ENCODE data around the gene GRAMD1C. TPM values are rescaled to one million over a fixed set of nuclear protein-coding genes. Genes with fewer than 3 reads are reported as not detected.
A peak's percentile ranks its signal among the peaks of the same experiment; 100 is the strongest.

The GRAMD1C gene
- total RNA-seq, 4 donors from 2014 or later = 16.5 to 70.9 (median 25.5) TPM

GRCh38 chr3:113829576-113830354, 8.8 kb upstream of the GRAMD1C start:
- H3K27ac ChIP-seq = no peak overlapping the region
- H3K4me1 ChIP-seq = no peaks in the 10 kb centered on the region
- no peaks in the 10 kb centered on the region for H3K36me3 ChIP-seq
- H3K27me3 ChIP-seq = no peaks in the 10 kb centered on the region
- TF ChIP-seq EP300 (IDR thresholded peaks at IDR 0.05) (no peak), POLR2A (IDR thresholded peaks at IDR 0.05) (no peak), POLR2AphosphoS5 (IDR thresholded peaks at IDR 0.05) (no peak)
- TF ChIP-seq, protein P1, sequence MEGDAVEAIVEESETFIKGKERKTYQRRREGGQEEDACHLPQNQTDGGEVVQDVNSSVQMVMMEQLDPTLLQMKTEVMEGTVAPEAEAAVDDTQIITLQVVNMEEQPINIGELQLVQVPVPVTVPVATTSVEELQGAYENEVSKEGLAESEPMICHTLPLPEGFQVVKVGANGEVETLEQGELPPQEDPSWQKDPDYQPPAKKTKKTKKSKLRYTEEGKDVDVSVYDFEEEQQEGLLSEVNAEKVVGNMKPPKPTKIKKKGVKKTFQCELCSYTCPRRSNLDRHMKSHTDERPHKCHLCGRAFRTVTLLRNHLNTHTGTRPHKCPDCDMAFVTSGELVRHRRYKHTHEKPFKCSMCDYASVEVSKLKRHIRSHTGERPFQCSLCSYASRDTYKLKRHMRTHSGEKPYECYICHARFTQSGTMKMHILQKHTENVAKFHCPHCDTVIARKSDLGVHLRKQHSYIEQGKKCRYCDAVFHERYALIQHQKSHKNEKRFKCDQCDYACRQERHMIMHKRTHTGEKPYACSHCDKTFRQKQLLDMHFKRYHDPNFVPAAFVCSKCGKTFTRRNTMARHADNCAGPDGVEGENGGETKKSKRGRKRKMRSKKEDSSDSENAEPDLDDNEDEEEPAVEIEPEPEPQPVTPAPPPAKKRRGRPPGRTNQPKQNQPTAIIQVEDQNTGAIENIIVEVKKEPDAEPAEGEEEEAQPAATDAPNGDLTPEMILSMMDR (IDR thresholded peaks at IDR 0.05) = no peak
- DNase-seq (ENCODE audit: low spot score in 2 of 2) = no peak
- no peak overlapping the region for H3K4me3 ChIP-seq
- no peaks in the 10 kb centered on the region for H3K9me3 ChIP-seq
- WGBS = 78% methylated on average over 10 of the region's 10 CpGs

- no peak for TF ChIP-seq POLR2AphosphoS5 (IDR thresholded peaks at IDR 0.05)
- Histone ChIP-seq H3K9me3 (no peaks in the 10 kb centered on the region), H3K27ac (no peak overlapping the region), H3K4me1 (no peaks in the 10 kb centered on the region), H3K36me3 (no peaks in the 10 kb centered on the region), H3K4me3 (no peak overlapping the region), H3K27me3 (no peaks in the 10 kb centered on the region)
- 0% methylated on average over 1 of the region's 1 CpG for WGBS
- DNase-seq (ENCODE audit: low spot score in 2 of 2) = no peak
Measured at GRCh38 chr3:113831103-113831355, 7.6 kb upstream of the GRAMD1C start.

DNA sequence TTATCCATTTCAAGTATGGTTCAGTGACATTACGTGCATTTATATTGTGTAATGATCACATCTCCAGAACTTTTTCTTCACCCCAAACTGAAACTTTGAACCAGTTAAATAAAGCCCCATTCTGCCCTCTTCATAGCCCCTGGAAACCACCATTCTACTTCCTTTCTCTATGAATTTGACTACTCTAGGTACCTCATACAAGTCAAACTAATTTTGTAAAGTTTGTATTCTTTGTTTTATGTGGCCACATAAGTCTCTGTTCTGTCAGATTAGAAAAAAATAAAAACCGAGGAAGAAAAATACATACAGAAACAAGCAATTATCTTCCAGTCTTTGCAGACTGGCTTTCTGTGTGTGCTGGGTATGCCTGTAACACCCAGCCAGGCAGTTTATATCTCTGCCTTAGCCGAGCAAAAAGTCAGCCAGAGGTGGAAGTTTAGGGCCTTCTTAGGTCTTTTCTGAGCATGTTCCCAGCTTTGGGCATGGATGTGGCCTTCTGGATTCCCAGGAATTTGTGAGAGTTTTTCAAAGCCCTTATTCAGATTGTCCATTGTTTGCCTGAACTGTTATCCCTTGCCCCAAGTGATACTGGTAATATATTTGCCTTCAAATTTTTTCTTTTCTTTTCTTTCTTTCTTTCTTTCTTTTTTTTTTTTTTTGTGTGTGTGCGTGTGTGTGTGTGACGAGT, 6.0 kb upstream of the GRAMD1C start:
- no peak for DNase-seq (ENCODE audit: low spot score in 2 of 2)
- no peak for TF ChIP-seq POLR2AphosphoS5 (IDR thresholded peaks at IDR 0.05)
- TF ChIP-seq POLR2A (IDR thresholded peaks at IDR 0.05) = no peak
- no peak for TF ChIP-seq EP300 (IDR thresholded peaks at IDR 0.05)
- TF ChIP-seq, protein P1 (IDR thresholded peaks at IDR 0.05) = no peak
- Histone ChIP-seq H3K27ac (no peak overlapping the region), H3K4me1 (no peaks in the 10 kb centered on the region), H3K36me3 (no peaks in the 10 kb centered on the region), H3K27me3 (no peaks in the 10 kb centered on the region), H3K9me3 (no peaks in the 10 kb centered on the region), H3K4me3 (no peak overlapping the region)
- WGBS = 88% methylated on average over 5 of the region's 5 CpGs

DNA sequence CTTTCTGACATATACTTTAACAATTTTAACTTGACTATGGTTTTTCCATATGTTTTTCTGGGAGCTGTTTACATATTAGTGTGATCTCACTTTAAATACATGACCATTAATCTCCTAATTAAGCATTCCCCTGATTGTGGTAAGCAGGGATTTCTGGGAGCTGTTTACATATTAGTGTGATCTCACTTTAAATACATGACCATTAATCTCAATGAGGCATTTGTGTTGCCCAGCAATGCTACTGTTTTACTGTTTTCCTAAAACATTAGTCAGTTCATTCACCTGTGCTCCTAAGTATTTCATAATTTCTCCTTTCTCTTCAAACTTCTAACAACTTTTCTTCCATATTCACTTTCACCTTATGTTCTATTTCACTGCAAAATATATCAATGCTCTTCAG, 3.6 kb upstream of the GRAMD1C start:
- TF ChIP-seq, protein P1 (IDR thresholded peaks at IDR 0.05) = no peak
- TF ChIP-seq EP300 (IDR thresholded peaks at IDR 0.05) (no peak), POLR2AphosphoS5 (IDR thresholded peaks at IDR 0.05) (no peak), POLR2A (IDR thresholded peaks at IDR 0.05) (no peak)
- Histone ChIP-seq H3K27ac (no peak overlapping the region), H3K36me3 (no peaks in the 10 kb centered on the region), H3K27me3 (no peaks in the 10 kb centered on the region), H3K4me3 (no peak overlapping the region), H3K4me1 (peaks cover 7% of the 10 kb centered on the region), H3K9me3 (no peaks in the 10 kb centered on the region)
- no peak for DNase-seq (ENCODE audit: low spot score in 2 of 2)

GRCh38 chr3:113839551-113839950, 963 bp downstream of the GRAMD1C start:
- Histone ChIP-seq H3K27ac (no peak overlapping the region), H3K27me3 (no peaks in the 10 kb centered on the region), H3K4me1 (peaks cover 7% of the 10 kb centered on the region), H3K9me3 (no peaks in the 10 kb centered on the region), H3K4me3 (peak overlapping the region; percentile 61), H3K36me3 (no peaks in the 10 kb centered on the region)
- 61% methylated on average over 2 of the region's 2 CpGs for WGBS
- TF ChIP-seq, protein P1 (IDR thresholded peaks at IDR 0.05) = no peak
- TF ChIP-seq EP300 (IDR thresholded peaks at IDR 0.05) (no peak), POLR2AphosphoS5 (IDR thresholded peaks at IDR 0.05) (no peak), POLR2A (IDR thresholded peaks at IDR 0.05) (no peak)
- no peak for DNase-seq (ENCODE audit: low spot score in 2 of 2)

All from suprapubic skin (tissue), 4 donors.